Ectodermal cell (in vitro differentiated cells): Measurements from ENCODE around the gene SAP130.

Experiments used
- H3K27ac ChIP-seq: 2 replicates; pipeline ENCODE4 v1.7.0; 2013; ENCODE audit warnings: mild to moderate bottlenecking, low read depth, low read length; ENCODE audit not compliant: insufficient read depth, poor library complexity, severe bottlenecking
- H3K27me3 ChIP-seq: 2 replicates; pipeline ENCODE4 v1.7.0; 2013; ENCODE audit warnings: mild to moderate bottlenecking, low read length; ENCODE audit not compliant: insufficient read depth, control insufficient read depth, poor library complexity, severe bottlenecking
- H3K36me3 ChIP-seq: one replicate; pipeline ENCODE4 v1.7.0; 2013; ENCODE audit warnings: low read length; ENCODE audit not compliant: control insufficient read depth, insufficient read depth
- H3K4me1 ChIP-seq: one replicate; pipeline ENCODE4 v1.7.0; 2013; ENCODE audit warnings: low read length; ENCODE audit not compliant: control insufficient read depth, insufficient read depth
- H3K4me3 ChIP-seq: 2 replicates; pipeline ENCODE4 v1.7.0; 2013; ENCODE audit warnings: low read depth, low read length, control low read depth; ENCODE audit not compliant: insufficient read depth
- H3K9me3 ChIP-seq: 2 replicates; pipeline ENCODE4 v1.7.0; 2013; ENCODE audit warnings: mild to moderate bottlenecking, low read length, moderate library complexity; ENCODE audit not compliant: control insufficient read depth
- WGBS, 2 experiments: methylation state at CpG; one replicate each; pipeline ENCODE4 v1.1.7; 2013; ENCODE audit warnings: missing lambda C conversion rate in 2 of 2; 5-methylcytosine and 5-hydroxymethylcytosine counted together

Gene SAP130

DNA sequence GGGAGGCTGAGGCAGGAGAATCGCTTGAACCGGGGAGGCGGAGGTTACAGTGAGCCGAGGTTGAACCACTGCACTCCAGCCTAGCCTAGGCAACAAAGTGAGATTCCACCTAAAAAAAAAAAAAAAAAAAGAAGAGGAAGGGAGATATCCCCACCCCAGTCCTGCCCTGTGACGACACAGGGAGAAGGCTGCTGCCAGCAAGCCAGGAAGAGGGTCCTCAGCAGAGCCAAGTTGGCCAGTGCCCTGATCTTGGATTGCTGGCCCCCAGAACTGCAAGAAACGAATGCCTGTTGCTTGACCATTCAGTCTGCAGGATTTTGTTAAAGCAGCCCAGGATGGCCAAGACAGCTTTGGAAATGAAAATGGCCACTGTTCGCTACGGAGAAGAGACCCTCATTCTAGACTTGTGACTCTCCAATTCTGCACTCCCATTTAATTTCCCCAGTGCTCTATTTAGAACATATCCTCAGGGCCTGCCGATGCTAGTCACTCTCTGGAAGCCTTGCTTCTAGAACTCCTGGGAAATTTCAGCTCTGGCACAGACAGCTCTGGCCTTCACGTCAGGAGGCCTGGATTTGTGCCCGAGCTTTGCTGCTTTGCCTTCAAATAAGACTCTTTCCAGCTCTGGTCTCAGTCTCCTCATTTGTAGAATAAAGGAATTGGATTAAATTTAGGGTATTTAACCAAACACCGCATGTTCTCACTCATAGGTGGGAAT, 126.4 kb downstream of the SAP130 start:
- no peak overlapping the region for H3K27ac ChIP-seq
- no peaks in the 10 kb centered on the region for H3K36me3 ChIP-seq
- no peak overlapping the region for H3K4me3 ChIP-seq
- H3K9me3 ChIP-seq: no peaks in the 10 kb centered on the region
- H3K27me3 ChIP-seq: no peaks in the 10 kb centered on the region
- WGBS, 2 experiments: 89 to 93% methylated on average over 12 of the region's 12 CpGs
- no peaks in the 10 kb centered on the region for H3K4me1 ChIP-seq

DNA sequence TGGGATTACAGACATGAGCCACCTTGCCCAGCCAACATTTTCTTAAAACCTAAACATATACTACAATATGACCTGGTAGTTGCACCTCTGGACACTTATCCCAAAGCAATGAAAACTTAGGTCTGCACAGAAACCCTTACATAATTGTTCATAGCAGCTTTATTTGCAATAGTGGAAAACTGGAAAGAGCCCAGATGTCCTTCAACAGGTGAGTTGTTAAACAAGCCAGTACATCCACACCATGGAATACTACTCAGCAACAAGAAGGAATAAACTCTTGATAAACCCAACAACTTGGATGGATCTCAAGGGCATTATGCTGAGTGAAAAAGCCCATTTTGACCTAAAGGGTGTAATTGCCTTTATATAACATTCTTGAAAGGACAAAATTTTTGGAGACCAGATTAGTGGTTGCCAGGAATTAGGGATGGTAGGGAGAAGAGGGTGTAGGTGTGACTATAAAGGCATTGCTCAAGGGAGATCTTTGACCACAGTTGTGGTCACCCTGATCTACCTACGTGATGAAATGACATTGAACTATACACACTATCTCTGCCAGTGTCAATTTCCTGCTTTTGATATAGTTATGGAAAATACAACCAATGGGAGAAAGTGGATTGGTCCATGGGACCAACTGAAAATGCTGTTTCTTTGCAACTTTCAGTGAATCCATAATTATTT, 130.2 kb downstream of the SAP130 start:
- H3K36me3 ChIP-seq: no peaks in the 10 kb centered on the region
- no peaks in the 10 kb centered on the region for H3K27me3 ChIP-seq
- no peak overlapping the region for H3K27ac ChIP-seq
- 100% methylated on average over 1 of the region's 1 CpG for WGBS, 2 experiments
- no peaks in the 10 kb centered on the region for H3K9me3 ChIP-seq
- H3K4me3 ChIP-seq: no peak overlapping the region
- H3K4me1 ChIP-seq: no peaks in the 10 kb centered on the region

- Histone ChIP-seq H3K4me1 (no peaks in the 10 kb centered on the region), H3K4me3 (no peak overlapping the region), H3K27me3 (no peaks in the 10 kb centered on the region), H3K36me3 (no peaks in the 10 kb centered on the region), H3K27ac (no peak overlapping the region), H3K9me3 (no peaks in the 10 kb centered on the region)
- 45 to 47% methylated on average over 2 to 5 of the region's 5 CpGs for WGBS, 2 experiments
Observed at GRCh38 chr2:127893494-127893893, 134.4 kb downstream of the SAP130 start.

DNA sequence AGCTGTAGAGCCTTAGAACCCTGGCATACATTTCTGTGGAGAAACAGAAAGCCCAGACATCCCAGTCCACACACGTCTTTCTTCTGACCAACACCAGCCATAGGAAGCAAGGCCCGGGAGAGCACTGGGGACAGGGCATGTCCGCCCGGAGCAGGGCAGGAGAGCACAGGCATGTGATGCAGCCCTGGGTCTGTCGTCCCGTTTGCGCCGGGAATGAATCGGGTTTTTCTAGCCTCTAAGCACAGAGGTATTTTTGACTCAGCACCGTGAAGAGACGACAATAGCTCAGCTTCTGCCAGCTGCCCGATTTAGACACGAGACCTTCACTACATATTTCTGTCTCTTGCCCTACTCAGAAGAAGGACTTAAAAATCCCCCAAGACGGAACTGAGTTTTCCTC, 134.8 kb downstream of the SAP130 start:
- Histone ChIP-seq H3K36me3 (no peaks in the 10 kb centered on the region), H3K9me3 (no peaks in the 10 kb centered on the region), H3K4me3 (no peak overlapping the region), H3K27ac (no peak overlapping the region), H3K4me1 (no peaks in the 10 kb centered on the region), H3K27me3 (no peaks in the 10 kb centered on the region)
- WGBS, 2 experiments: 90 to 92% methylated on average over 14 of the region's 14 CpGs

DNA sequence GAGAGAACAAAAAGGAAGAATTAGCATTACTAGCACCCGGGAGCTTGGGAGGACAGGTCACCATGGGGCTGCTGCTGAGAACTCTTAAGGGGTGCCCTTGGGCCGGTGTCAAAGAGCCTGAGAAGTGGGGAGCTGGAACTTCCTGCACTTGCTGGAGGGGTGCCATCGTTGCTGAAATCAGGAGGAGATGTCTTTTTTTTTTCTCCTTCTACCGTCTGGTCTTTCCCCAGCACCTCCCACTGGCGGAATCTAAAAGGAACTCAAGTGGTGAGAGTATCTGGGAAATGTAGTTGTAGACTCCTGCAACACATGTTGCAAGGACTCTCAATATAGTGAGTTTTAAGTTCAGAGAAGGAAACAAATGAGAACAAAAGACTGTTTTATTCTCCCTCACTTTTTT, 136.0 kb downstream of the SAP130 start:
- no peaks in the 10 kb centered on the region for H3K36me3 ChIP-seq
- H3K4me3 ChIP-seq: no peak overlapping the region
- no peaks in the 10 kb centered on the region for H3K9me3 ChIP-seq
- no peak overlapping the region for H3K27ac ChIP-seq
- H3K4me1 ChIP-seq: peaks cover 7% of the 10 kb centered on the region
- no peaks in the 10 kb centered on the region for H3K27me3 ChIP-seq
- WGBS, 2 experiments: 64 to 78% methylated on average over 4 to 5 of the region's 5 CpGs
